WTC11 (cell line): ENCODE data around the gene GPR22. TPM values are rescaled to one million over a fixed set of nuclear protein-coding genes. Genes with fewer than 3 reads are reported as not detected.

ENCODE experiments used
- ATAC-seq: fragments of 200-7000 bp; cut with Tn5 transposase; 2 replicates; pipeline ENCODE4 v1.10.0; 2021; ENCODE audit warnings: mild to moderate bottlenecking, moderate library complexity
- CTCF ChIA-PET: fragments of 300-600 bp; sonication (Branson Sonifier 250); formaldehyde crosslinking; loops from one replicate; lab custom pipeline; 2021; ENCODE audit warnings: antibody characterized with exemption; lab: Charles Lee
- POLR2A ChIA-PET: fragments of 350-600 bp; sonication (Branson Sonifier 250); formaldehyde crosslinking; loops from one replicate; lab custom pipeline; 2021; ENCODE audit warnings: antibody characterized with exemption; lab: Charles Lee
- DNase-seq: peaks from one replicate; pipeline ENCODE4 v3.0.0; 2021; ENCODE audit warnings: low spot score
- H3K27ac Mint-ChIP-seq: 2 replicates; pipeline ENCODE4 v1.8.0; 2021; ENCODE audit warnings: mixed read lengths
- H3K27me3 Mint-ChIP-seq: 2 replicates; pipeline ENCODE4 v1.8.0; 2021; ENCODE audit warnings: low read depth, mild to moderate bottlenecking, moderate library complexity, mixed read lengths
- H3K36me3 Mint-ChIP-seq: 2 replicates; pipeline ENCODE4 v1.8.0; 2021; ENCODE audit warnings: mixed read lengths
- H3K4me1 Mint-ChIP-seq: 2 replicates; pipeline ENCODE4 v1.8.0; 2022; ENCODE audit warnings: mixed read lengths
- H3K4me3 Mint-ChIP-seq: 2 replicates; pipeline ENCODE4 v1.8.0; 2021; ENCODE audit warnings: mild to moderate bottlenecking, moderate library complexity, mixed read lengths
- H3K9me3 Mint-ChIP-seq: 2 replicates; pipeline ENCODE4 v1.8.0; 2021; ENCODE audit warnings: mixed read lengths
- CDX4 ChIP-seq: fragments of 250-450 bp; sonication (Bioruptor Pico); IDR thresholded peaks from 2 replicates; pipeline ENCODE4 v1.9.0; 2021; ENCODE audit warnings: moderate library complexity, mild to moderate bottlenecking, inconsistent platforms, borderline replicate concordance
- CREM ChIP-seq: sonication (generic); formaldehyde crosslinking; IDR thresholded peaks from 2 replicates; pipeline ENCODE4 v1.8.1; 2022; ENCODE audit warnings: mild to moderate bottlenecking, missing genetic modification reagents, moderate library complexity
- ETV6 ChIP-seq: sonication (generic); formaldehyde crosslinking; IDR thresholded peaks from 2 replicates; pipeline ENCODE4 v1.8.1; 2022; ENCODE audit warnings: mild to moderate bottlenecking, missing genetic modification reagents
- FOXK1 ChIP-seq: sonication (generic); formaldehyde crosslinking; IDR thresholded peaks from 2 replicates; pipeline ENCODE4 v1.8.0; 2022; ENCODE audit warnings: mild to moderate bottlenecking, moderate library complexity, missing genetic modification reagents
- GTF2I ChIP-seq: fragments of 250-450 bp; sonication (Bioruptor Pico); conservative IDR thresholded peaks from 2 replicates; pipeline ENCODE4 v1.4.0; 2021; ENCODE audit warnings: mild to moderate bottlenecking
- HMGA2 ChIP-seq: fragments of 250-450 bp; sonication (Bioruptor Pico); IDR thresholded peaks from 2 replicates; pipeline ENCODE4 v1.4.0; 2021; ENCODE audit warnings: mild to moderate bottlenecking, moderate library complexity
- NFE2L1 ChIP-seq: sonication (generic); formaldehyde crosslinking; IDR thresholded peaks from 2 replicates; pipeline ENCODE4 v1.8.1; 2023; ENCODE audit warnings: missing genetic modification reagents
- NR1H2 ChIP-seq: sonication (generic); formaldehyde crosslinking; IDR thresholded peaks from 2 replicates; pipeline ENCODE4 v1.9.0; 2021; ENCODE audit warnings: mild to moderate bottlenecking, moderate library complexity, missing genetic modification reagents
- NR2C2 ChIP-seq: sonication (generic); formaldehyde crosslinking; IDR thresholded peaks from 2 replicates; pipeline ENCODE4 v1.8.0; 2022; ENCODE audit warnings: mild to moderate bottlenecking, missing genetic modification reagents
- OVOL2 ChIP-seq: fragments of 250-450 bp; sonication (Bioruptor Pico); IDR thresholded peaks from 2 replicates; pipeline ENCODE4 v1.9.0; 2021; ENCODE audit warnings: mild to moderate bottlenecking, borderline replicate concordance
- RORB ChIP-seq: fragments of 250-450 bp; sonication (Bioruptor Pico); IDR thresholded peaks from 2 replicates; pipeline ENCODE4 v1.9.0; 2021; ENCODE audit warnings: mild to moderate bottlenecking
- USF1 ChIP-seq: sonication (generic); formaldehyde crosslinking; IDR thresholded peaks from 2 replicates; pipeline ENCODE4 v1.8.0; 2022; ENCODE audit warnings: mild to moderate bottlenecking, missing genetic modification reagents
- ZBTB43 ChIP-seq: sonication (generic); formaldehyde crosslinking; IDR thresholded peaks from 2 replicates; pipeline ENCODE4 v1.8.1; 2023; ENCODE audit warnings: mild to moderate bottlenecking, missing genetic modification reagents
- ZNF138 ChIP-seq: sonication (generic); formaldehyde crosslinking; conservative IDR thresholded peaks from 2 replicates; pipeline ENCODE4 v1.8.1; 2022; ENCODE audit warnings: mild to moderate bottlenecking, moderate library complexity, missing genetic modification reagents
- ZNF232 ChIP-seq: sonication (generic); formaldehyde crosslinking; IDR thresholded peaks from 2 replicates; pipeline ENCODE4 v1.8.0; 2022; ENCODE audit warnings: mild to moderate bottlenecking, missing genetic modification reagents
- ZNF281 ChIP-seq: sonication (generic); formaldehyde crosslinking; IDR thresholded peaks from 2 replicates; pipeline ENCODE4 v1.8.0; 2023; ENCODE audit warnings: mild to moderate bottlenecking, missing genetic modification reagents
- ZNF317 ChIP-seq: sonication (generic); formaldehyde crosslinking; IDR thresholded peaks from 2 replicates; pipeline ENCODE4 v1.8.1; 2023; ENCODE audit warnings: low read depth, mild to moderate bottlenecking, moderate library complexity, missing genetic modification reagents, borderline replicate concordance
- ZNF671 ChIP-seq: fragments of 250-450 bp; sonication (Bioruptor Pico); IDR thresholded peaks from 2 replicates; pipeline ENCODE4 v1.8.0; 2021; ENCODE audit warnings: mild to moderate bottlenecking
- total RNA-seq: library from RNA; stranded (reverse); gene quantifications from 3 replicates; pipeline ENCODE4 v1.2.3, GENCODE V29; 2021
- TF ChIP-seq, protein P1 (sequence below): fragments of 200-600 bp; IDR thresholded peaks from 2 replicates; pipeline ENCODE4 v1.8.0; 2022; ENCODE audit warnings: antibody characterized with exemption
- TF ChIP-seq, protein P2 (sequence below): sonication (generic); formaldehyde crosslinking; IDR thresholded peaks from 2 replicates; pipeline ENCODE4 v1.8.0; 2023; ENCODE audit warnings: missing genetic modification reagents
- TF ChIP-seq, protein P3 (sequence below): fragments of 250-450 bp; sonication (Bioruptor Pico); IDR thresholded peaks from 2 replicates; pipeline ENCODE4 v1.9.0; 2021; ENCODE audit warnings: mild to moderate bottlenecking

Gene GPR22
- total RNA-seq, 1 experiment from 2014 or later: not detected

GRCh38 chr7:107463139-107464078, 6.4 kb upstream of the GPR22 start:
- TF ChIP-seq RORB (CRISPR knock-in tag): no peak
- 0 out of 2 replicates have a peak, but pooled peaks have one; percentile 18 for TF ChIP-seq NFE2L1 (CRISPR knock-in tag)
- no peak for TF ChIP-seq ZBTB43 (CRISPR knock-in tag)
- TF ChIP-seq, protein P1, sequence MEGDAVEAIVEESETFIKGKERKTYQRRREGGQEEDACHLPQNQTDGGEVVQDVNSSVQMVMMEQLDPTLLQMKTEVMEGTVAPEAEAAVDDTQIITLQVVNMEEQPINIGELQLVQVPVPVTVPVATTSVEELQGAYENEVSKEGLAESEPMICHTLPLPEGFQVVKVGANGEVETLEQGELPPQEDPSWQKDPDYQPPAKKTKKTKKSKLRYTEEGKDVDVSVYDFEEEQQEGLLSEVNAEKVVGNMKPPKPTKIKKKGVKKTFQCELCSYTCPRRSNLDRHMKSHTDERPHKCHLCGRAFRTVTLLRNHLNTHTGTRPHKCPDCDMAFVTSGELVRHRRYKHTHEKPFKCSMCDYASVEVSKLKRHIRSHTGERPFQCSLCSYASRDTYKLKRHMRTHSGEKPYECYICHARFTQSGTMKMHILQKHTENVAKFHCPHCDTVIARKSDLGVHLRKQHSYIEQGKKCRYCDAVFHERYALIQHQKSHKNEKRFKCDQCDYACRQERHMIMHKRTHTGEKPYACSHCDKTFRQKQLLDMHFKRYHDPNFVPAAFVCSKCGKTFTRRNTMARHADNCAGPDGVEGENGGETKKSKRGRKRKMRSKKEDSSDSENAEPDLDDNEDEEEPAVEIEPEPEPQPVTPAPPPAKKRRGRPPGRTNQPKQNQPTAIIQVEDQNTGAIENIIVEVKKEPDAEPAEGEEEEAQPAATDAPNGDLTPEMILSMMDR: peak; percentile 32; the same call in 1 of the 2 replicates
- TF ChIP-seq CDX4 (CRISPR knock-in tag): no peak
- ChIA-PET POLR2A (interaction anchor here (0.6 to 0.9 kb wide), 2 partner anchors 115 to 280 kb away, joined by 3 read pairs; no protein-coding TSS in a partner anchor), CTCF (interaction anchor here (0.6 to 2.5 kb wide), 17 partner anchors 10 to 417 kb away, joined by 3 to 17 read pairs (median 4); partner anchors contain the start of genes CBLL1, COG5 and DUS4L)
- peak; percentile 52 for DNase-seq
- no peaks in the 10 kb centered on the region for H3K27me3 Mint-ChIP-seq
- H3K9me3 Mint-ChIP-seq: no peaks in the 10 kb centered on the region
- no peak overlapping the region for H3K4me3 Mint-ChIP-seq
- peak overlapping the region; percentile 72 for H3K27ac Mint-ChIP-seq
- peaks cover 19% of the 10 kb centered on the region for H3K4me1 Mint-ChIP-seq
- H3K36me3 Mint-ChIP-seq: no peaks in the 10 kb centered on the region
- peak; percentile 95 for ATAC-seq

GRCh38 chr7:107464666-107465226, 5.1 kb upstream of the GPR22 start:
- Mint-ChIP-seq H3K27ac (no peak overlapping the region), H3K27me3 (no peaks in the 10 kb centered on the region), H3K9me3 (no peaks in the 10 kb centered on the region), H3K4me1 (peaks cover 20% of the 10 kb centered on the region), H3K36me3 (no peaks in the 10 kb centered on the region), H3K4me3 (no peak overlapping the region)
- no peak for ATAC-seq
- CTCF ChIA-PET: interaction anchor here (0.6 to 2.5 kb wide), 3 partner anchors 15 to 410 kb away, joined by 3 to 17 read pairs (median 9); no protein-coding TSS in a partner anchor
- POLR2A ChIA-PET: interaction anchor here (0.9 kb wide), 1 partner anchor 279 kb away, joined by 3 read pairs; no protein-coding TSS in a partner anchor
- no peak for DNase-seq
- TF ChIP-seq ZNF138 (no peak), ETV6 (CRISPR knock-in tag) (no peak), NR1H2 (CRISPR knock-in tag) (no peak), ZNF232 (CRISPR knock-in tag) (no peak), USF1 (CRISPR knock-in tag) (no peak), NR2C2 (CRISPR knock-in tag) (no peak), FOXK1 (no peak), OVOL2 (CRISPR knock-in tag) (no peak), GTF2I (CRISPR knock-in tag) (no peak), ZNF317 (no peak), CREM (no peak), ZNF671 (CRISPR knock-in tag) (no peak), HMGA2 (no peak), ZNF281 (CRISPR knock-in tag) (no peak)
- TF ChIP-seq, protein P2, sequence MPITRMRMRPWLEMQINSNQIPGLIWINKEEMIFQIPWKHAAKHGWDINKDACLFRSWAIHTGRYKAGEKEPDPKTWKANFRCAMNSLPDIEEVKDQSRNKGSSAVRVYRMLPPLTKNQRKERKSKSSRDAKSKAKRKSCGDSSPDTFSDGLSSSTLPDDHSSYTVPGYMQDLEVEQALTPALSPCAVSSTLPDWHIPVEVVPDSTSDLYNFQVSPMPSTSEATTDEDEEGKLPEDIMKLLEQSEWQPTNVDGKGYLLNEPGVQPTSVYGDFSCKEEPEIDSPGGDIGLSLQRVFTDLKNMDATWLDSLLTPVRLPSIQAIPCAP (CRISPR knock-in tag): no peak
- TF ChIP-seq, protein P3, sequence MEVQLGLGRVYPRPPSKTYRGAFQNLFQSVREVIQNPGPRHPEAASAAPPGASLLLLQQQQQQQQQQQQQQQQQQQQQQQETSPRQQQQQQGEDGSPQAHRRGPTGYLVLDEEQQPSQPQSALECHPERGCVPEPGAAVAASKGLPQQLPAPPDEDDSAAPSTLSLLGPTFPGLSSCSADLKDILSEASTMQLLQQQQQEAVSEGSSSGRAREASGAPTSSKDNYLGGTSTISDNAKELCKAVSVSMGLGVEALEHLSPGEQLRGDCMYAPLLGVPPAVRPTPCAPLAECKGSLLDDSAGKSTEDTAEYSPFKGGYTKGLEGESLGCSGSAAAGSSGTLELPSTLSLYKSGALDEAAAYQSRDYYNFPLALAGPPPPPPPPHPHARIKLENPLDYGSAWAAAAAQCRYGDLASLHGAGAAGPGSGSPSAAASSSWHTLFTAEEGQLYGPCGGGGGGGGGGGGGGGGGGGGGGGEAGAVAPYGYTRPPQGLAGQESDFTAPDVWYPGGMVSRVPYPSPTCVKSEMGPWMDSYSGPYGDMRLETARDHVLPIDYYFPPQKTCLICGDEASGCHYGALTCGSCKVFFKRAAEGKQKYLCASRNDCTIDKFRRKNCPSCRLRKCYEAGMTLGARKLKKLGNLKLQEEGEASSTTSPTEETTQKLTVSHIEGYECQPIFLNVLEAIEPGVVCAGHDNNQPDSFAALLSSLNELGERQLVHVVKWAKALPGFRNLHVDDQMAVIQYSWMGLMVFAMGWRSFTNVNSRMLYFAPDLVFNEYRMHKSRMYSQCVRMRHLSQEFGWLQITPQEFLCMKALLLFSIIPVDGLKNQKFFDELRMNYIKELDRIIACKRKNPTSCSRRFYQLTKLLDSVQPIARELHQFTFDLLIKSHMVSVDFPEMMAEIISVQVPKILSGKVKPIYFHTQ (CRISPR knock-in tag): no peak
